Panc1 (cell line): ENCODE results near the gene ZNF236. TPM values are rescaled to one million over a fixed set of nuclear protein-coding genes. Genes with fewer than 3 reads are reported as not detected.

ENCODE experiments used
- ATAC-seq: fragments of 200-7000 bp; cut with Tn5 transposase; 2 replicates; pipeline ENCODE4 v1.9.1; 2020; ENCODE audit warnings: mild to moderate bottlenecking, moderate library complexity
- BruUV-seq: library from RNA; stranded (reverse); fragments of 400-500 nt; replicated peaks from 2 replicates; lab custom pipeline; 2021; lab: Mats Ljungman, UMichigan
- CTCF ChIA-PET: fragments of 300-600 bp; sonication (Branson Sonifier 250); formaldehyde crosslinking; loops from one replicate; lab custom pipeline; 2022; ENCODE audit warnings: antibody characterized with exemption; lab: Charles Lee
- POLR2A ChIA-PET: fragments of 300-600 bp; sonication (Branson Sonifier 250); formaldehyde crosslinking; loops from one replicate; lab custom pipeline; 2022; ENCODE audit warnings: antibody characterized with exemption; lab: Charles Lee
- DNase-seq: peaks from one replicate; pipeline ENCODE4 v3.0.0-alpha.2; 2010; ENCODE audit warnings: low read depth, low spot score
- H3K27ac ChIP-seq: 2 replicates; pipeline ENCODE4 v1.5.1; 2011; ENCODE audit warnings: mild to moderate bottlenecking, low read length, inconsistent platforms
- H3K27me3 ChIP-seq: fragments of 200-500 bp; sonication (Bioruptor generic); 2 replicates; pipeline ENCODE4 v1.6.0; 2014; ENCODE audit warnings: low read length, inconsistent platforms; ENCODE audit not compliant: control insufficient read depth, insufficient read depth
- H3K36me3 ChIP-seq: fragments of 200-500 bp; sonication (Bioruptor generic); 2 replicates; pipeline ENCODE4 v1.5.1; 2014; ENCODE audit warnings: inconsistent platforms, mild to moderate bottlenecking, low read length, moderate library complexity; ENCODE audit not compliant: control insufficient read depth, insufficient read depth
- H3K4me1 ChIP-seq: 2 replicates; pipeline ENCODE4 v1.5.1; 2011; ENCODE audit warnings: inconsistent platforms, mild to moderate bottlenecking, low read length, moderate library complexity; ENCODE audit not compliant: control insufficient read depth, insufficient read depth
- H3K4me3 ChIP-seq, 2 experiments: 2 replicates each; pipeline ENCODE4 v1.5.1; 2011 to 2012; ENCODE audit warnings: low read depth in 2 of 2, low read length in 2 of 2, mild to moderate bottlenecking in 2 of 2, inconsistent platforms in 1 of 2, moderate library complexity in 1 of 2
- H3K9me3 ChIP-seq: fragments of 200-500 bp; sonication (Bioruptor generic); 2 replicates; pipeline ENCODE4 v1.5.1; 2014; ENCODE audit warnings: low read depth, mild to moderate bottlenecking, inconsistent platforms, low read length, moderate library complexity; ENCODE audit not compliant: control insufficient read depth, insufficient read depth
- POLR2AphosphoS5 ChIP-seq: IDR thresholded peaks from 2 replicates; pipeline ENCODE4 v1.6.1; 2012; ENCODE audit warnings: mild to moderate bottlenecking, low read depth, low read length, moderate library complexity
- REST ChIP-seq, 2 experiments: IDR thresholded peaks; 2 replicates each; pipeline ENCODE4 v1.6.1; 2011 to 2012; ENCODE audit warnings: low read depth in 2 of 2, control low read depth in 1 of 2, low read length in 1 of 2, mild to moderate bottlenecking in 1 of 2, moderate library complexity in 1 of 2; ENCODE audit not compliant: insufficient read depth in 1 of 2
- SIN3A ChIP-seq: IDR thresholded peaks from 2 replicates; pipeline ENCODE4 v1.6.1; 2012; ENCODE audit warnings: low read depth, mild to moderate bottlenecking, low read length, moderate library complexity, borderline replicate concordance; ENCODE audit not compliant: insufficient read depth
- TCF7L2 ChIP-seq: IDR thresholded peaks from 2 replicates; pipeline ENCODE4 v1.6.1; 2011; ENCODE audit warnings: mild to moderate bottlenecking, low read depth, low read length, inconsistent platforms
- in situ Hi-C: cut with HindIII; loops from 2 replicates; pipeline ENCODE4 v1.10.0; 2016; ENCODE audit warnings: low sequenced_read_pairs, low pct_unique_long_range_greater_than_20kb
- intact Hi-C: fragments of 100-400 bp; cut with micrococcal nuclease; formaldehyde crosslinking; loops from one replicate; pipeline ENCODE4 v1.10.0; 2022; ENCODE audit not compliant: unreplicated experiment
- total RNA-seq: library from RNA; stranded (reverse); gene quantifications from one replicate; pipeline ENCODE4 v1.2.1, GENCODE V29; 2021; ENCODE audit not compliant: unreplicated experiment
- TF ChIP-seq, protein P1 (sequence below): fragments of 450-650 bp; IDR thresholded peaks from 2 replicates; pipeline ENCODE4 v1.5.1; 2017; ENCODE audit warnings: mild to moderate bottlenecking

ZNF236 gene
- total RNA-seq, 1 experiment from 2014 or later = 32.2 TPM

- no peaks in the 10 kb centered on the region for H3K27me3 ChIP-seq
- no peaks in the 10 kb centered on the region for H3K9me3 ChIP-seq
- POLR2A ChIA-PET = no interaction called here
- ATAC-seq = no peak
- no TSS peak for BruUV-seq
- H3K36me3 ChIP-seq = no peaks in the 10 kb centered on the region
- CTCF ChIA-PET = no interaction called here
- TF ChIP-seq POLR2AphosphoS5 = no peak
- TF ChIP-seq SIN3A = no peak
- TF ChIP-seq, protein P1, sequence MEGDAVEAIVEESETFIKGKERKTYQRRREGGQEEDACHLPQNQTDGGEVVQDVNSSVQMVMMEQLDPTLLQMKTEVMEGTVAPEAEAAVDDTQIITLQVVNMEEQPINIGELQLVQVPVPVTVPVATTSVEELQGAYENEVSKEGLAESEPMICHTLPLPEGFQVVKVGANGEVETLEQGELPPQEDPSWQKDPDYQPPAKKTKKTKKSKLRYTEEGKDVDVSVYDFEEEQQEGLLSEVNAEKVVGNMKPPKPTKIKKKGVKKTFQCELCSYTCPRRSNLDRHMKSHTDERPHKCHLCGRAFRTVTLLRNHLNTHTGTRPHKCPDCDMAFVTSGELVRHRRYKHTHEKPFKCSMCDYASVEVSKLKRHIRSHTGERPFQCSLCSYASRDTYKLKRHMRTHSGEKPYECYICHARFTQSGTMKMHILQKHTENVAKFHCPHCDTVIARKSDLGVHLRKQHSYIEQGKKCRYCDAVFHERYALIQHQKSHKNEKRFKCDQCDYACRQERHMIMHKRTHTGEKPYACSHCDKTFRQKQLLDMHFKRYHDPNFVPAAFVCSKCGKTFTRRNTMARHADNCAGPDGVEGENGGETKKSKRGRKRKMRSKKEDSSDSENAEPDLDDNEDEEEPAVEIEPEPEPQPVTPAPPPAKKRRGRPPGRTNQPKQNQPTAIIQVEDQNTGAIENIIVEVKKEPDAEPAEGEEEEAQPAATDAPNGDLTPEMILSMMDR = no peak
- no peak for TF ChIP-seq REST (IDR thresholded peaks at IDR 0.05; ENCODE audit: insufficient read depth in 1 of 2, low read depth in 2 of 2, low read length in 1 of 2)
- no peak for TF ChIP-seq TCF7L2
- no peak overlapping the region for H3K4me3 ChIP-seq
- intact Hi-C loops = no loop called here
- H3K4me1 ChIP-seq = no peaks in the 10 kb centered on the region
- no peak for DNase-seq
- in situ Hi-C loops = no loop called here
- H3K27ac ChIP-seq = no peak overlapping the region
Observed at GRCh38 chr18:76860411-76860810, 38.1 kb downstream of the ZNF236 start.

DNA sequence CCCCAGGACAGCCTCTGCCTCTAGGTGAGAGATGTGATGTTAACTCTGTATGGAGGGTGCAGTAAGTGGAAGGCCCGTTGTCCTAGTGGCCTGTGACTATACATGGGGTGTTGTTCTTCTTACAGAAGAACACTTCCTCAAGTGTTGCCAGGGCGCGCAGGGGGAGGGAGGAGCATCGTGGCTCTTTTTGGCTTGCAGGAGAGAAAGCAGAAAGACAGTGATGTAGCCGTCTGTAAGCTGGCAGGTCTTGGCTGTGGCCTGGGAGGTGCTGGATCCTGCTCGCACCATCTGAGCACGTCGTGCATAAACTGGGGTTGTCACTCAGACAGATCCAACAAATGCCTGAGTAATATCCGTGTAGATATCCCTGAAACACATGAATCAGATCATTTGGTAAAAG, 44.3 kb downstream of the ZNF236 start:
- H3K4me1 ChIP-seq = no peaks in the 10 kb centered on the region
- no peak for TF ChIP-seq TCF7L2
- TF ChIP-seq REST (IDR thresholded peaks at IDR 0.05; ENCODE audit: insufficient read depth in 1 of 2, low read depth in 2 of 2, low read length in 1 of 2) = no peak
- no peak for TF ChIP-seq POLR2AphosphoS5
- TF ChIP-seq SIN3A = no peak
- TF ChIP-seq, protein P1 = no peak
- H3K27me3 ChIP-seq = no peaks in the 10 kb centered on the region
- no peak overlapping the region for H3K4me3 ChIP-seq
- ATAC-seq = peak; percentile 49; the same call in 1 of the 2 replicates
- ChIA-PET POLR2A (no interaction called here), CTCF (no interaction called here)
- DNase-seq = no peak
- H3K9me3 ChIP-seq = no peaks in the 10 kb centered on the region
- no peak overlapping the region for H3K27ac ChIP-seq
- in situ Hi-C loops = no loop called here
- BruUV-seq = no TSS peak
- H3K36me3 ChIP-seq = peaks cover 3% of the 10 kb centered on the region; the same call in 1 of the 2 replicates
- intact Hi-C loops = no loop called here
